ES-I3 (cell line): Measurements from ENCODE around the gene PKD1.
"Not testable (repeated sequence)": the region's sequence is repeated elsewhere in the genome, so short reads cannot be mapped to it uniquely, and the experiment has no call there.

Source experiments
- H3K36me3 ChIP-seq: 2 replicates; pipeline ENCODE4 v1.6.1; 2013; ENCODE audit warnings: mild to moderate bottlenecking, low read length, control low read depth, moderate library complexity; ENCODE audit not compliant: insufficient read depth
- H3K4me1 ChIP-seq: 2 replicates; pipeline ENCODE4 v1.6.1; 2013; ENCODE audit warnings: mild to moderate bottlenecking, control low read depth, low read length; ENCODE audit not compliant: insufficient read depth
- H3K9ac ChIP-seq: 2 replicates; pipeline ENCODE4 v1.6.1; 2013; ENCODE audit warnings: low read depth, mild to moderate bottlenecking, low read length, moderate library complexity
- H3K9me3 ChIP-seq: 2 replicates; pipeline ENCODE4 v1.6.1; 2013; ENCODE audit warnings: mild to moderate bottlenecking, low read length, moderate library complexity; ENCODE audit not compliant: control insufficient read depth, insufficient read depth

PKD1 gene

GRCh38 chr16:2150418-2151187, 14.9 kb upstream of the PKD1 start:
- H3K9me3 ChIP-seq = no peaks in the 10 kb centered on the region
- peaks cover 9% of the 10 kb centered on the region; the same call in 1 of the 2 replicates for H3K36me3 ChIP-seq
- H3K9ac ChIP-seq = peak overlapping the region; percentile 62; the same call in 1 of the 2 replicates
- H3K4me1 ChIP-seq = peaks cover 7% of the 10 kb centered on the region; the same call in 1 of the 2 replicates

- Histone ChIP-seq H3K36me3 (peaks cover 8% of the 10 kb centered on the region; the same call in 1 of the 2 replicates), H3K9me3 (no peaks in the 10 kb centered on the region), H3K4me1 (peaks cover 7% of the 10 kb centered on the region; the same call in 1 of the 2 replicates), H3K9ac (peak overlapping the region; percentile 62)
Measured at GRCh38 chr16:2149630-2150417, 14.1 kb upstream of the PKD1 start.

GRCh38 chr16:2148714-2149629, 13.3 kb upstream of the PKD1 start:
- H3K36me3 ChIP-seq = 0 out of 2 replicates have a peak, but pooled peaks cover 4% of the 10 kb centered on the region
- no peaks in the 10 kb centered on the region for H3K9me3 ChIP-seq
- peaks cover 7% of the 10 kb centered on the region; the same call in 1 of the 2 replicates for H3K4me1 ChIP-seq
- H3K9ac ChIP-seq = peak overlapping the region; percentile 62

GRCh38 chr16:2147981-2148671, 12.4 kb upstream of the PKD1 start, which contains the start of gene RAB26:
RAB26 (plus strand) TSS chr16:2148625; CDS start chr16:2148784, 159 bp downstream.
- peak within 1 kb of the TSS; percentile 62 for H3K9ac ChIP-seq
- no peaks in the 10 kb centered on the region for H3K9me3 ChIP-seq
- peaks cover 9% of the 10 kb centered on the region; the same call in 1 of the 2 replicates for H3K4me1 ChIP-seq
- H3K36me3 ChIP-seq = no peaks in the 10 kb centered on the region

GRCh38 chr16:2147378-2147777, 11.7 kb upstream of the PKD1 start:
- no peaks in the 10 kb centered on the region for H3K36me3 ChIP-seq
- peaks cover 9% of the 10 kb centered on the region; the same call in 1 of the 2 replicates for H3K4me1 ChIP-seq
- H3K9ac ChIP-seq = no peak overlapping the region
- no peaks in the 10 kb centered on the region for H3K9me3 ChIP-seq

- no peaks in the 10 kb centered on the region for H3K36me3 ChIP-seq
- H3K4me1 ChIP-seq = peaks cover 3% of the 10 kb centered on the region; the same call in 1 of the 2 replicates
- no peak overlapping the region for H3K9ac ChIP-seq
Measured at GRCh38 chr16:2145843-2146242, 10.1 kb upstream of the PKD1 start.

GRCh38 chr16:2143878-2144485, 8.3 kb upstream of the PKD1 start:
- Histone ChIP-seq H3K9ac (no peak overlapping the region), H3K36me3 (no peaks in the 10 kb centered on the region), H3K4me1 (peaks cover 3% of the 10 kb centered on the region; the same call in 1 of the 2 replicates), H3K9me3 (no peaks in the 10 kb centered on the region)

More at GRCh38 chr16:2145843-2146242, 10.1 kb upstream of the PKD1 start:
- H3K9me3 ChIP-seq = no peaks in the 10 kb centered on the region

GRCh38 chr16:2142942-2143877, 7.5 kb upstream of the PKD1 start:
- H3K4me1 ChIP-seq = peaks cover 3% of the 10 kb centered on the region; the same call in 1 of the 2 replicates
- H3K9me3 ChIP-seq = no peaks in the 10 kb centered on the region
- no peak overlapping the region for H3K9ac ChIP-seq
- H3K36me3 ChIP-seq = no peaks in the 10 kb centered on the region

GRCh38 chr16:2135071-2135470, 627 bp downstream of the PKD1 start:
- peak overlapping the region; percentile 40; the same call in 1 of the 2 replicates for H3K9ac ChIP-seq
- H3K9me3 ChIP-seq, H3K4me1 ChIP-seq, H3K36me3 ChIP-seq: not testable (repeated sequence)

- not testable (repeated sequence) for H3K4me1 ChIP-seq, H3K9me3 ChIP-seq, H3K9ac ChIP-seq, H3K36me3 ChIP-seq
Measured at GRCh38 chr16:2133797-2134196, 1.9 kb downstream of the PKD1 start.

- not testable (repeated sequence) for H3K36me3 ChIP-seq, H3K9ac ChIP-seq, H3K9me3 ChIP-seq
- H3K4me1 ChIP-seq = peaks cover 13% of the 10 kb centered on the region; the same call in 1 of the 2 replicates
Measured at GRCh38 chr16:2129890-2130447, 5.7 kb downstream of the PKD1 start.

GRCh38 chr16:2129251-2129650, 6.4 kb downstream of the PKD1 start:
- H3K4me1 ChIP-seq = peaks cover 13% of the 10 kb centered on the region; the same call in 1 of the 2 replicates

More at GRCh38 chr16:2129251-2129650, 6.4 kb downstream of the PKD1 start:
- H3K9me3 ChIP-seq, H3K36me3 ChIP-seq, H3K9ac ChIP-seq: not testable (repeated sequence)
